ENCODE results near the gene ZBTB44. TPM values are rescaled to one million over a fixed set of nuclear protein-coding genes. Genes with fewer than 3 reads are reported as not detected.
"Not testable (repeated sequence)": the region's sequence is repeated elsewhere in the genome, so short reads cannot be mapped to it uniquely, and the experiment has no call there.

Gene ZBTB44
- total RNA-seq, 1 donor from 2014 or later: 48.3 TPM

- intact Hi-C loops (cut with micrococcal nuclease): not testable (repeated sequence)
These were observed 63.0 kb downstream of the ZBTB44 start for GRCh38 chr11:130251763-130252162.

GRCh38 chr11:130249929-130250328 lies 64.8 kb downstream of the ZBTB44 start:
- intact Hi-C loops (cut with micrococcal nuclease): not testable (repeated sequence)

- intact Hi-C loops (cut with micrococcal nuclease): no loop called here
These were observed 65.3 kb downstream of the ZBTB44 start for GRCh38 chr11:130249371-130249770.

GRCh38 chr11:130247319-130247718 lies 67.4 kb downstream of the ZBTB44 start:
- intact Hi-C loops (cut with micrococcal nuclease): no loop called here

- intact Hi-C loops (cut with micrococcal nuclease): no loop called here
These were observed 68.0 kb downstream of the ZBTB44 start for GRCh38 chr11:130246738-130247137.

GRCh38 chr11:130246270-130246669 lies 68.4 kb downstream of the ZBTB44 start:
- intact Hi-C loops (cut with micrococcal nuclease): no loop called here

GRCh38 chr11:130245375-130245774 lies 69.3 kb downstream of the ZBTB44 start:
- intact Hi-C loops (cut with micrococcal nuclease): not testable (repeated sequence)

- intact Hi-C loops (cut with micrococcal nuclease): loop anchor here (5.0 kb wide), 1 partner anchor 243 kb away; the partner anchor contains the start of gene PRDM10
These were observed 69.9 kb downstream of the ZBTB44 start for GRCh38 chr11:130244848-130245247.

- intact Hi-C loops (cut with micrococcal nuclease): loop anchor here (1.0 to 5.0 kb wide), 3 partner anchors 31 to 242 kb away; partner anchors contain the start of gene PRDM10
These were observed 70.9 kb downstream of the ZBTB44 start for GRCh38 chr11:130243816-130244215.

- intact Hi-C loops (cut with micrococcal nuclease): loop anchor here (5.0 kb wide), 1 partner anchor 239 kb away; the partner anchor contains the start of gene PRDM10
These were observed 73.0 kb downstream of the ZBTB44 start for GRCh38 chr11:130241713-130242112.

GRCh38 chr11:130237282-130238006 lies 77.3 kb downstream of the ZBTB44 start:
- intact Hi-C loops (cut with micrococcal nuclease): no loop called here

GRCh38 chr11:130234315-130234714 lies 80.4 kb downstream of the ZBTB44 start:
- intact Hi-C loops (cut with micrococcal nuclease): no loop called here

- intact Hi-C loops (cut with micrococcal nuclease): not testable (repeated sequence)
These were observed 80.8 kb downstream of the ZBTB44 start for GRCh38 chr11:130233888-130234287.

- intact Hi-C loops (cut with micrococcal nuclease): not testable (repeated sequence)
These were observed 81.2 kb downstream of the ZBTB44 start for GRCh38 chr11:130233486-130233885.

GRCh38 chr11:130227373-130227772 lies 87.3 kb downstream of the ZBTB44 start:
- intact Hi-C loops (cut with micrococcal nuclease): no loop called here

GRCh38 chr11:130223291-130223971 lies 91.3 kb downstream of the ZBTB44 start:
- intact Hi-C loops (cut with micrococcal nuclease): no loop called here

GRCh38 chr11:130220311-130221035 lies 94.2 kb downstream of the ZBTB44 start:
- intact Hi-C loops (cut with micrococcal nuclease): no loop called here

GRCh38 chr11:130219148-130219547 lies 95.6 kb downstream of the ZBTB44 start:
- intact Hi-C loops (cut with micrococcal nuclease): no loop called here

- intact Hi-C loops (cut with micrococcal nuclease): no loop called here
These were observed 96.1 kb downstream of the ZBTB44 start for GRCh38 chr11:130218501-130219070.

- intact Hi-C loops (cut with micrococcal nuclease): no loop called here
These were observed 97.3 kb downstream of the ZBTB44 start for GRCh38 chr11:130217133-130218031.

All from T-helper 1 cell treated with Interleukin-12 subunit alpha and Interleukin-12 subunit beta and Interleukin-4 antibody, amounts not matched to agents 30 ng/mL and 1 ng/mL, for 36 hours (primary cell).